Epithelial cell of alveolus of lung (primary cell): Measurements from ENCODE around the gene ANGPTL3. TPM values are rescaled to one million over a fixed set of nuclear protein-coding genes. Genes with fewer than 3 reads are reported as not detected.

Experiments used
- total RNA-seq: library from RNA; depleted of rRNA; stranded (reverse); fragments of >200 nt; gene quantifications from 2 replicates; pipeline ENCODE4 v1.2.1, GENCODE V29; 2015

Gene ANGPTL3
- not detected in 2 replicates for total RNA-seq

GRCh38 chr1:62597281-62597680 lies at the start of gene ANGPTL3:
Gene ANGPTL3 (plus strand): TSS chr1:62597520. CDS start chr1:62597567, 47 bp downstream.

Other genes with a start within 250 kb of the ANGPTL3 start
- gene USP1, start 160.5 kb upstream of the ANGPTL3 start, total RNA-seq = 20.4 and 27.4 TPM in 2 replicates
- 16.3 and 33.1 TPM in 2 replicates for gene DOCK7, start 90.9 kb downstream of the ANGPTL3 start, total RNA-seq
- 8.3 and 10.6 TPM in 2 replicates for gene ATG4C, start 186.6 kb downstream of the ANGPTL3 start, total RNA-seq